Kidney (tissue), 14 donors: ENCODE measurements around the gene CUX1. TPM values are rescaled to one million over a fixed set of nuclear protein-coding genes. Genes with fewer than 3 reads are reported as not detected.

Experiments
- DNase-seq, 5 donors: peaks; one replicate each; pipeline ENCODE4 v3.0.0-alpha.2; 2013 to 2020
- FAIRE-seq: peaks from 2 replicates; lab custom pipeline; 2012; peaks lifted over from hg19 to GRCh38; lab: Jason Lieb, UNC
- H3K27ac ChIP-seq, 2 donors: one replicate each; pipeline ENCODE4 v1.7.0; 2013; ENCODE audit warnings: low read depth in 2 of 2, low read length in 2 of 2, inconsistent platforms in 1 of 2
- H3K27me3 ChIP-seq: one replicate; pipeline ENCODE4 v1.7.1; 2013; ENCODE audit warnings: low read length, inconsistent platforms; ENCODE audit not compliant: control insufficient read depth, insufficient read depth
- H3K36me3 ChIP-seq, 3 donors: one replicate each; pipeline versions ENCODE4 v1.7.0 to v1.7.1; 2013; ENCODE audit warnings: low read length in 3 of 3, control low read depth in 1 of 3, inconsistent platforms in 1 of 3; ENCODE audit not compliant: insufficient read depth in 3 of 3, control insufficient read depth in 2 of 3
- H3K4me1 ChIP-seq, 3 donors: one replicate each; pipeline versions ENCODE4 v1.7.0 to v1.7.1; 2013; ENCODE audit warnings: low read length in 3 of 3, inconsistent platforms in 1 of 3, low read depth in 1 of 3; ENCODE audit not compliant: control insufficient read depth in 2 of 3, insufficient read depth in 2 of 3
- H3K4me3 ChIP-seq, 3 donors: one replicate each; pipeline versions ENCODE4 v1.7.0 to v1.8.1; 2013; ENCODE audit warnings: low read length in 3 of 3, control low read depth in 1 of 3, inconsistent platforms in 1 of 3
- H3K9ac ChIP-seq, 3 donors: one replicate each; pipeline versions ENCODE4 v1.7.0 to v1.7.1; 2013; ENCODE audit warnings: low read length in 3 of 3, control low read depth in 1 of 3, inconsistent platforms in 1 of 3
- H3K9me3 ChIP-seq, 3 donors: one replicate each; pipeline versions ENCODE4 v1.7.0 to v1.7.1; 2013; ENCODE audit warnings: low read length in 3 of 3, control low read depth in 1 of 3, inconsistent platforms in 1 of 3; ENCODE audit not compliant: control insufficient read depth in 2 of 3, insufficient read depth in 1 of 3
- intact Hi-C: fragments of 100-400 bp; cut with DNase I; formaldehyde crosslinking; loops from one replicate; pipeline ENCODE4 v1.11.1; 2022
- polyA plus RNA-seq: library from polyadenylated mRNA; stranded (reverse); fragments of 350-450 nt; fragmentation: Illumina TruSeq; extraction: RNeasy Lipid Tissue Mini Kit (QIAGEN cat#74804); gene quantifications from one replicate; pipeline ENCODE4 v1.2.3, GENCODE V29; 2014; ENCODE audit warnings: low read depth, low replicate concordance; ENCODE audit not compliant: insufficient read depth
- total RNA-seq: library from RNA; stranded (reverse); fragmentation: NEBNext Ultra II Directional; extraction: Animal tissue kit (Norgen Biotek cat#: 25700); gene quantifications from one replicate; pipeline ENCODE4 v1.2.1, GENCODE V29; 2021
- TF ChIP-seq, protein P1 (sequence below): IDR thresholded peaks from 3 replicates; pipeline ENCODE4 v1.5.1; 2012; ENCODE audit warnings: mild to moderate bottlenecking, moderate library complexity, borderline replicate concordance; ENCODE audit not compliant: insufficient read depth; ENCODE audit errors: extremely low read depth
- donor health status: control.
- donor health status: control.
- donor health status: control.
- donor health status: control.
- donor health status: control.
- donor health status: DM: yes; HTN: yes; CAD: no.
- donor health status: Normal renal cell carcinoma (clear cell type).

CUX1 gene
- total and polyA plus RNA-seq, 2 donors from 2014 or later = 71.4 to 126 TPM

- H3K36me3 ChIP-seq = peaks cover 4 to 8% (median 7%) of the 10 kb centered on the region in 3 donors
- FAIRE-seq = no peak
These were observed 282.0 kb downstream of the CUX1 start for GRCh38 chr7:102099474-102099873.

GRCh38 chr7:102101111-102101551 is 283.7 kb downstream of the CUX1 start:
- peaks cover 0 to 8% (median 3%) of the 10 kb centered on the region in 3 donors for H3K4me1 ChIP-seq
- no peak overlapping the region for H3K9ac ChIP-seq
- peaks cover 4 to 15% (median 10%) of the 10 kb centered on the region in 3 donors for H3K36me3 ChIP-seq
- H3K9me3 ChIP-seq = no peaks in the 10 kb centered on the region
- no peaks in the 10 kb centered on the region for H3K27me3 ChIP-seq
- TF ChIP-seq, protein P1, sequence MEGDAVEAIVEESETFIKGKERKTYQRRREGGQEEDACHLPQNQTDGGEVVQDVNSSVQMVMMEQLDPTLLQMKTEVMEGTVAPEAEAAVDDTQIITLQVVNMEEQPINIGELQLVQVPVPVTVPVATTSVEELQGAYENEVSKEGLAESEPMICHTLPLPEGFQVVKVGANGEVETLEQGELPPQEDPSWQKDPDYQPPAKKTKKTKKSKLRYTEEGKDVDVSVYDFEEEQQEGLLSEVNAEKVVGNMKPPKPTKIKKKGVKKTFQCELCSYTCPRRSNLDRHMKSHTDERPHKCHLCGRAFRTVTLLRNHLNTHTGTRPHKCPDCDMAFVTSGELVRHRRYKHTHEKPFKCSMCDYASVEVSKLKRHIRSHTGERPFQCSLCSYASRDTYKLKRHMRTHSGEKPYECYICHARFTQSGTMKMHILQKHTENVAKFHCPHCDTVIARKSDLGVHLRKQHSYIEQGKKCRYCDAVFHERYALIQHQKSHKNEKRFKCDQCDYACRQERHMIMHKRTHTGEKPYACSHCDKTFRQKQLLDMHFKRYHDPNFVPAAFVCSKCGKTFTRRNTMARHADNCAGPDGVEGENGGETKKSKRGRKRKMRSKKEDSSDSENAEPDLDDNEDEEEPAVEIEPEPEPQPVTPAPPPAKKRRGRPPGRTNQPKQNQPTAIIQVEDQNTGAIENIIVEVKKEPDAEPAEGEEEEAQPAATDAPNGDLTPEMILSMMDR = no peak
- intact Hi-C loops = no loop called here
- no peak overlapping the region for H3K27ac ChIP-seq
- no peak for DNase-seq
- no peak overlapping the region for H3K4me3 ChIP-seq
- no peak for FAIRE-seq

More at GRCh38 chr7:102099474-102099873, 282.0 kb downstream of the CUX1 start:
- intact Hi-C loops = no loop called here
- DNase-seq = no peak
- TF ChIP-seq, protein P1 = no peak
- H3K27me3 ChIP-seq = no peaks in the 10 kb centered on the region
- no peak overlapping the region for H3K27ac ChIP-seq
- no peak overlapping the region for H3K4me3 ChIP-seq
- peaks cover 0 to 8% (median 3%) of the 10 kb centered on the region in 3 donors for H3K4me1 ChIP-seq
- no peaks in the 10 kb centered on the region for H3K9me3 ChIP-seq
- no peak overlapping the region for H3K9ac ChIP-seq

DNA sequence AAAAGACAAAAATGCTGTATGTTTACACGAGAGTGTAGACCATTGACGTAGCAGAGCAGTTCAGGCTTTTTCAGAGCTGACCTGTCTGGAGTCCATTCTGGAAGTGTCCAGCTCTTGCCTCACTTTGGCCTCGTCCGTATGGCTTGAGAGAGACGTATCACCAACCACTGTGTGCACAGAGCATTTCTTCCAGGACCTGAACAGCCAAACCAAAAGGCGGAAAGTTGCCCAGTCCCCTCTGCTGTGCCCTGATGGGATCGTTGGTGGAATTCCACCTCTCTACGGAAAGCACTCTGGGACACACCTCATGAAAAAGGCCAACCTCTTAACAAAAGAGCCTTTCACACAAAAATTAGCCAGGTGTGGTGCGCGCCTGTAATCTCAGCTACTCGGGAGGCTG is 284.5 kb downstream of the CUX1 start:
- DNase-seq (no peak), FAIRE-seq (no peak)
- intact Hi-C loops = no loop called here
- H3K9ac ChIP-seq = no peak overlapping the region
- no peaks in the 10 kb centered on the region for H3K9me3 ChIP-seq
- TF ChIP-seq, protein P1 = no peak
- peaks cover 4 to 15% (median 10%) of the 10 kb centered on the region in 3 donors for H3K36me3 ChIP-seq
- H3K4me1 ChIP-seq = peaks cover 0 to 8% (median under 1%) of the 10 kb centered on the region in 3 donors
- H3K4me3 ChIP-seq = no peak overlapping the region
- H3K27ac ChIP-seq = no peak overlapping the region
- no peaks in the 10 kb centered on the region for H3K27me3 ChIP-seq

- intact Hi-C loops = no loop called here
- TF ChIP-seq, protein P1 = no peak
- Histone ChIP-seq H3K36me3 (peaks cover 4 to 15% (median 10%) of the 10 kb centered on the region in 3 donors), H3K9me3 (no peaks in the 10 kb centered on the region), H3K4me1 (peaks cover 0 to 1% (median 0%) of the 10 kb centered on the region in 3 donors), H3K27ac (no peak overlapping the region), H3K9ac (no peak overlapping the region), H3K27me3 (no peaks in the 10 kb centered on the region), H3K4me3 (no peak overlapping the region)
- no peak for FAIRE-seq
- no peak for DNase-seq
These were observed 285.6 kb downstream of the CUX1 start for GRCh38 chr7:102103027-102103372.
